ENCODE results near the gene SLC6A15. TPM values are rescaled to one million over a fixed set of nuclear protein-coding genes. Genes with fewer than 3 reads are reported as not detected.

The SLC6A15 gene
- total RNA-seq, 1 experiment from 2014 or later, result not detected

GRCh38 chr12:84889818-84890217 is 22.8 kb downstream of the SLC6A15 start:
- no peak for TF ChIP-seq CTCF (IDR thresholded peaks at IDR 0.05; ENCODE audit: unreplicated experiment)
- Mint-ChIP-seq H3K27ac (ENCODE audit: unreplicated experiment) (no peak overlapping the region), H3K4me1 (ENCODE audit: low read depth, unreplicated experiment) (no peaks in the 10 kb centered on the region), H3K4me3 (ENCODE audit: low read depth, unreplicated experiment) (no peak overlapping the region), H3K9me3 (ENCODE audit: low read depth, unreplicated experiment) (no peaks in the 10 kb centered on the region), H3K36me3 (ENCODE audit: insufficient read depth, unreplicated experiment) (no peaks in the 10 kb centered on the region), H3K27me3 (ENCODE audit: unreplicated experiment) (no peaks in the 10 kb centered on the region)
- DNase-seq, result no peak
- intact Hi-C loops (cut with micrococcal nuclease; ENCODE audit: unreplicated experiment), result no loop called here
- BruUV-seq (replicated peaks), result no TSS peak
- CTCF ChIA-PET, result no interaction called here

GRCh38 chr12:84888861-84889260 is 23.7 kb downstream of the SLC6A15 start:
- no peak for DNase-seq
- no peaks in the 10 kb centered on the region for H3K9me3 Mint-ChIP-seq (ENCODE audit: low read depth, unreplicated experiment)

GRCh38 chr12:84877340-84877739 is 35.3 kb downstream of the SLC6A15 start:
- BruUV-seq (replicated peaks), result no TSS peak
- H3K27me3 Mint-ChIP-seq (ENCODE audit: unreplicated experiment), result no peaks in the 10 kb centered on the region
- no peaks in the 10 kb centered on the region for H3K9me3 Mint-ChIP-seq (ENCODE audit: low read depth, unreplicated experiment)
- CTCF ChIA-PET, result interaction anchor here (1.1 kb wide), 1 partner anchor 152 kb away, joined by 3 read pairs; no protein-coding TSS in a partner anchor
- TF ChIP-seq CTCF (IDR thresholded peaks at IDR 0.05; ENCODE audit: unreplicated experiment), result no peak
- no peak for DNase-seq
- H3K36me3 Mint-ChIP-seq (ENCODE audit: insufficient read depth, unreplicated experiment), result no peaks in the 10 kb centered on the region
- H3K4me3 Mint-ChIP-seq (ENCODE audit: low read depth, unreplicated experiment), result no peak overlapping the region
- H3K4me1 Mint-ChIP-seq (ENCODE audit: low read depth, unreplicated experiment), result no peaks in the 10 kb centered on the region
- intact Hi-C loops (cut with micrococcal nuclease; ENCODE audit: unreplicated experiment), result loop anchor here (10.0 kb wide), 1 partner anchor 567 kb away; no protein-coding TSS in a partner anchor
- H3K27ac Mint-ChIP-seq (ENCODE audit: unreplicated experiment), result no peak overlapping the region

More at GRCh38 chr12:84888861-84889260, 23.7 kb downstream of the SLC6A15 start:
- H3K4me3 Mint-ChIP-seq (ENCODE audit: low read depth, unreplicated experiment), result no peak overlapping the region
- intact Hi-C loops (cut with micrococcal nuclease; ENCODE audit: unreplicated experiment), result no loop called here
- H3K27ac Mint-ChIP-seq (ENCODE audit: unreplicated experiment), result no peak overlapping the region
- no peaks in the 10 kb centered on the region for H3K27me3 Mint-ChIP-seq (ENCODE audit: unreplicated experiment)
- CTCF ChIA-PET, result no interaction called here
- no peaks in the 10 kb centered on the region for H3K4me1 Mint-ChIP-seq (ENCODE audit: low read depth, unreplicated experiment)
- no peaks in the 10 kb centered on the region for H3K36me3 Mint-ChIP-seq (ENCODE audit: insufficient read depth, unreplicated experiment)
- TF ChIP-seq CTCF (IDR thresholded peaks at IDR 0.05; ENCODE audit: unreplicated experiment), result no peak
- BruUV-seq (replicated peaks), result no TSS peak

GRCh38 chr12:84875241-84875640 is 37.4 kb downstream of the SLC6A15 start:
- Mint-ChIP-seq H3K4me3 (ENCODE audit: low read depth, unreplicated experiment) (no peak overlapping the region), H3K36me3 (ENCODE audit: insufficient read depth, unreplicated experiment) (no peaks in the 10 kb centered on the region), H3K9me3 (ENCODE audit: low read depth, unreplicated experiment) (no peaks in the 10 kb centered on the region), H3K27ac (ENCODE audit: unreplicated experiment) (no peak overlapping the region), H3K4me1 (ENCODE audit: low read depth, unreplicated experiment) (no peaks in the 10 kb centered on the region), H3K27me3 (ENCODE audit: unreplicated experiment) (no peaks in the 10 kb centered on the region)
- intact Hi-C loops (cut with micrococcal nuclease; ENCODE audit: unreplicated experiment), result loop anchor here (10.0 kb wide), 1 partner anchor 570 kb away; no protein-coding TSS in a partner anchor
- BruUV-seq (replicated peaks), result no TSS peak
- no peak for DNase-seq
- TF ChIP-seq CTCF (IDR thresholded peaks at IDR 0.05; ENCODE audit: unreplicated experiment), result no peak
- CTCF ChIA-PET, result interaction anchor here (0.7 to 3.0 kb wide), 2 partner anchors 69 to 155 kb away, joined by 3 to 26 read pairs; no protein-coding TSS in a partner anchor

Data from Calu3 (cell line).